ENCODE measurements around the gene CDK12.

- TF ChIP-seq, protein P1, sequence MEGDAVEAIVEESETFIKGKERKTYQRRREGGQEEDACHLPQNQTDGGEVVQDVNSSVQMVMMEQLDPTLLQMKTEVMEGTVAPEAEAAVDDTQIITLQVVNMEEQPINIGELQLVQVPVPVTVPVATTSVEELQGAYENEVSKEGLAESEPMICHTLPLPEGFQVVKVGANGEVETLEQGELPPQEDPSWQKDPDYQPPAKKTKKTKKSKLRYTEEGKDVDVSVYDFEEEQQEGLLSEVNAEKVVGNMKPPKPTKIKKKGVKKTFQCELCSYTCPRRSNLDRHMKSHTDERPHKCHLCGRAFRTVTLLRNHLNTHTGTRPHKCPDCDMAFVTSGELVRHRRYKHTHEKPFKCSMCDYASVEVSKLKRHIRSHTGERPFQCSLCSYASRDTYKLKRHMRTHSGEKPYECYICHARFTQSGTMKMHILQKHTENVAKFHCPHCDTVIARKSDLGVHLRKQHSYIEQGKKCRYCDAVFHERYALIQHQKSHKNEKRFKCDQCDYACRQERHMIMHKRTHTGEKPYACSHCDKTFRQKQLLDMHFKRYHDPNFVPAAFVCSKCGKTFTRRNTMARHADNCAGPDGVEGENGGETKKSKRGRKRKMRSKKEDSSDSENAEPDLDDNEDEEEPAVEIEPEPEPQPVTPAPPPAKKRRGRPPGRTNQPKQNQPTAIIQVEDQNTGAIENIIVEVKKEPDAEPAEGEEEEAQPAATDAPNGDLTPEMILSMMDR (IDR thresholded peaks at IDR 0.05), result no peak
- TF ChIP-seq TAF1 (IDR thresholded peaks at IDR 0.05; ENCODE audit: borderline replicate concordance, low read depth, low read length) (no peak), JUND (IDR thresholded peaks at IDR 0.05) (no peak), EZH2phosphoT487 (IDR thresholded peaks at IDR 0.05; ENCODE audit: borderline replicate concordance, low read depth) (no peak), MXI1 (IDR thresholded peaks at IDR 0.05; ENCODE audit: low read depth, low read length) (no peak), YY1 (IDR thresholded peaks at IDR 0.05; ENCODE audit: low read depth) (no peak), EP300 (IDR thresholded peaks at IDR 0.05; ENCODE audit: borderline replicate concordance in 1 of 2, low read depth in 1 of 2, low read length in 1 of 2) (no peak), MAX (IDR thresholded peaks at IDR 0.05; ENCODE audit: low read depth) (no peak), SMC3 (IDR thresholded peaks at IDR 0.05; ENCODE audit: low read depth, low read length) (no peak), NRF1 (IDR thresholded peaks at IDR 0.05; ENCODE audit: low read depth, low read length) (no peak), RAD21 (IDR thresholded peaks at IDR 0.05; ENCODE audit: low read length) (no peak), SIN3A (IDR thresholded peaks at IDR 0.05; ENCODE audit: borderline replicate concordance, low read depth, low read length) (no peak)
These were observed 72.6 kb downstream of the CDK12 start for GRCh38 chr17:39533891-39534290.

Measured in SK-N-SH (cell line).